ENCODE data around the gene METTL1.

METTL1 gene

DNA sequence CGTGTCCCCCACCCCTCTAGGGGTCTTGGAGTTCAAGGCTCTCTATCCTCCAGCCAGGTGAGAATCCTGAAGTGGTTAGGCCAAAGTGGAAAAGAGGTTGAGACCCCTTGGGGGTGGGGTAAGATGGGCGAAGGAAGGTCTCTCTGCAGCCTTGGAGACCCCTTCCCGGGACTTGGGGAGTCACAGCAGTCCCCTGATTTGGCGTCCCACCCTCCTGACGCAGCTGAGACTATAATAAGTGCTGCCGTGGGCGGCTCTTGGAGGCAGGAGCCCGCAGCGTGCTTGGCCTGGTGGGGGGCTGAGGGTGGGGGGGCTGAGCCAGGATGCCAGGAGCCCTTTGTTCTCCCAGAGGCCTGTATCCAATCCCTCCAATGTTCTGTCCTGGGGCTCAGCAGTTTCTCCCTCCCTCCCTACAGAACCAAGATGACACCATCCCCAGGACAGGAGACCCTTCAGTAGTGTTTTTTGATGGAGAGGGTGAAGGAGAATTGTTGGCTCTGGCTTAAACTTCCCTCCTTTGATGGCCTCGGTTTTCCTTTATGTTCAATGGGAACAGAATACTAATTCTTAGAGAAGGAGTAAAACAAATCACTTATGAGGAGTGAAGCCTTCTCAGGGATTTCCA is 31.9 kb downstream of the METTL1 start:
- no peak overlapping the region for H3K4me3 ChIP-seq (ENCODE audit: low read depth, low read length)
- no peak for TF ChIP-seq CTCF (IDR thresholded peaks at IDR 0.05; ENCODE audit: low read depth, low read length)

DNA sequence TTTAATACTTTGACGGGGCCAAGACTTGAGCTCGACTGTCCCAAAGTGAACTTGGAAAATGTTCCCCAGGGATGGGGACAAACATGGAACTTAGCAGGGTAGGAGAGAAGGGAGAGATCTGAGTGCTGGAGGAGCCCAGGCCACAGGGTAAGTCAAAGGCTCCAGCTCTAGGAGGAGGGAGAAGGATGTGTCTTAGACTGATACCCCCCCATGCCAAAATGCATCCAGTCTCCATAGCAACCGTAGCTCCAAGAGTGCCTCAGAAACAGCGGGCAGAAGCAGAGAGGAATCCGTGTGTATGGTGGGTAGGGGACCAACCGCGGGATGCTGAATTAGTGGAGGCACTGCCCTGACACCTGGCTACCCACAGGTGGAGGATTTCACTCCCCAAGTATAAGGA is 32.5 kb downstream of the METTL1 start:
- no peak overlapping the region for H3K4me3 ChIP-seq (ENCODE audit: low read depth, low read length)
- TF ChIP-seq CTCF (IDR thresholded peaks at IDR 0.05; ENCODE audit: low read depth, low read length) = no peak

DNA sequence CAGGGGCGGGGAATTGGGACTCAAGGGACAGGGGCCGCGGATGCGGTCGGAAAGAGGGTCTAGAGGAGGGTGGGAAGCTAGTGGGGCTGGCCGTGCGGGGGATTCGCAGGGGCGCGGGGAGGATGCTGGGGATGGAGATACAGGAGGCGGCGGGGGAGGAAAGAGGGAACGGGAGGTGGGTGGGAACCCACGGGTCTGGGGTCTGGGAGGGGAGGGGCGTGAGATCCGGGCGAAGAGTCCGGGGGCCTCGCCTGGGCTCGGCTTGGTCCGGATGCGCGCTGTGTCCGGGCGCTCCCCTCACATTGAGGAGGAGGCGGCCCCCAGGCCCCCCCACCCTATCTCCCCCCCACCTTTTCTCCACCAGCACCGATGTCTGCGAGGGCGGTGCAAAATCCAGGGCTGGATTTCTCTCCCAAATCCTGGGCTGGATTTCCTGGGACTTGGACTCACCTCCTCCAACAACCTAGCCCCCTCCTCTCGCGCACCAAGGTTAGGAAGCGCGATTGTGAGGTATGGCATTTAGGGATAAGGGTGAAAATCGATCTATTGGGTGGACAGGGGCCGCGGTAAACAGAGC is 33.2 kb downstream of the METTL1 start, which contains the start of gene AGAP2:
Gene AGAP2 (minus strand): TSS at position 82 of the 577 bp plus-strand sequence. CDS start 496 bp downstream, outside the sequence.
- peak within 1 kb of the TSS; percentile 27 for H3K4me3 ChIP-seq (ENCODE audit: low read depth, low read length)
- no peak for TF ChIP-seq CTCF (IDR thresholded peaks at IDR 0.05; ENCODE audit: low read depth, low read length)

DNA sequence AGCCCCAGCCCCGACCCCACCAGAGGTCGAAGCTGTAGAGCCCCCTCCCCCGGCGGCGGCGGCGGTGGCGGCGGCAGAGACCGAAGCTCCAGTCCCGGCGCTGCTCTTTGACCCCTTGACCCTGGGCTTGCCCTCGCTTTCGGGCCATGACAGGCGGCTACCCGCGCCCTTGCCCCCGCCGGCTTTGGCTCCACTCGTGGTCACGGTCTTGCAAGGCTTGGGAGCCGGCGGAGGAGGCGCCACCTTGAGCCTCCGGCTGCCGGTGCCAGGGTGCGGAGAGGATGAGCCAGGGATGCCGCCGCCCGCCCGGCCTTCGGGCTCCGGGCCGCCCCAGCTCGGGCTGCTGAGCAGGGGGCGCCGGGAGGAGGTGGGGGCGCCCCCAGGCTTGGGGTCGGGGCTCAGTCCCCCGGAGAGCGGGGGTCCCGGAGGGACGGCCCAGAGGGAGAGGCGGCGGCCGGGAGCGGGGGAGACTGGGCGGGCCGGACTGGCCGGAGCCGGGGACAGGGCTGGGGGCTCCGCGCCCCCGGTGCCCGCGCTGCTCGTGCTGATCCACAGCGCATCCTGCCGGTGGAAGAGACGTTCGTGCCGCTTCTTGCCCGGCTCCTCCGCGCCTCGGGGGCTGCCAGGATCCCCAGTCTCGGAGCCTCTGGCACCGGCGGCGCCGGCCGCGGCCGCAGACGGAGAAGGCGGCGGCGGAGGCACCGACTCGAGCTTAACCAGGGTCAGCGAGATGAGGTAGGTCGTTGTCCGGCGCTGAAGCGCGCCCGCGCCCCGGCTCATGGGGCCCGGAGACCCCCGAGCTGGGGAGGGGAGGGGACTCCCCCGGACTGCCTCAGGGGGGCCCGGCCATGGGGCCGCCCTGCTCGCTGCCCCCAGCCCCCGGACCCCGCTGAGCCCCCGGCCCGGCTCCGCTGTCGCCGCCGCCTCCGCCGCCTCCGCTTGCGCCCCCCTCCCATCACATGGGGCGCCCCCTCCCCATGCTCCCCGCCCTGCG is 34.1 kb downstream of the METTL1 start:
- peak overlapping the region; percentile 27 for H3K4me3 ChIP-seq (ENCODE audit: low read depth, low read length)
- TF ChIP-seq CTCF (IDR thresholded peaks at IDR 0.05; ENCODE audit: low read depth, low read length) = no peak

- H3K4me3 ChIP-seq (ENCODE audit: low read depth, low read length) = no peak overlapping the region
- TF ChIP-seq CTCF (IDR thresholded peaks at IDR 0.05; ENCODE audit: low read depth, low read length) = no peak
Observed at GRCh38 chr12:57736741-57737466, 35.0 kb downstream of the METTL1 start.

DNA sequence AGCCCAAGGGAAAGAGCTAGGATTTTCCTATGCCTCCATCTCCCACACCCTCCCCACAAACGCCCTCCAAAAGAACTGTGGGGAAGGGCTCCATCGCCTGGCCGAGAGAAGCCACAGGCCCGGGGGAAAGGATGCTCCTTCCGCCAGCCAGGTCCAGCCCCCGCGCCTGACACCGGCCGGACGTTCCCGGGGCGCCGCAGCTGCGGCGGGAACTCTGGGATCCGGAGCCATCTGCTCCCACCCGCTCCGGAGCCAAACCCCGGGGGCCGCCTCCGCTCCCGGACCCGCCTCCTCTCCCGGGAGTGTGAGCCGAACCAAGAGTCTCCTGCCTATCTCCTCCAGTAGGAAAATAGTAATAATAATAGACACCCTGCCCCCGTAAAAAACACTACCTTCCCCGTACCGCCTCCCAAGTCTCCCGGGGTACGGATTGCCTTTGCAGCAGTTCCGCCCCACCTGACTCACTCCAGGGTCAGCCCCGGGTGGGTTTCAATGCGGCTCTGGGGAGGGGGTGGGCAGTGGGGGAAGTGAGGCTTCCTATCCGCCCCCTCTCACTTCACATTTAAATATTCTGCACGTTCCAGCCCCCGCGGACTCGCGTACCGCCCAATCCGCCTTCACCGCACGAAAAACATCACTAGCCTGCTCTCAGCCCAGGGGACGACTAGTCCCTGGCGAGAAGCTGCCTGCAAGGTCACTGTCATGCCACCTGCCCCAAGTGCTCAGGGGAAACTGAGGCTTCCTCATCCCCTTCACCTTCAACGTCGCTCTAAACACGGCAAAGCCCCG is 35.8 kb downstream of the METTL1 start:
- H3K4me3 ChIP-seq (ENCODE audit: low read depth, low read length) = peak overlapping the region; percentile 27
- TF ChIP-seq CTCF (IDR thresholded peaks at IDR 0.05; ENCODE audit: low read depth, low read length) = peak; percentile 32; the same call in 1 of the 2 replicates

All from WI38 (cell line).